GM23338 (cell line): ENCODE measurements around the gene ALKBH4.
"Not testable (repeated sequence)": the region's sequence is repeated elsewhere in the genome, so short reads cannot be mapped to it uniquely, and the experiment has no call there.

ENCODE experiments used
- EZH2 ChIP-seq: fragments of 200-600 bp; sonication (generic); IDR thresholded peaks from one replicate; pipeline ENCODE4 v1.8.0; 2017; ENCODE audit warnings: antibody characterized with exemption, mild to moderate bottlenecking, low read depth; ENCODE audit not compliant: unreplicated experiment
- POLR2AphosphoS5 ChIP-seq: IDR thresholded peaks from 2 replicates; pipeline ENCODE4 v1.6.1; 2016; ENCODE audit warnings: antibody characterized with exemption, low read depth
- STAT1 ChIP-seq: IDR thresholded peaks from one replicate; pipeline ENCODE4 v1.6.1; 2016; ENCODE audit warnings: antibody characterized with exemption; ENCODE audit not compliant: unreplicated experiment
- TF ChIP-seq, protein P1 (sequence below), 2 experiments: fragments of 200-600 bp in 1 of 2; sonication (generic) in 1 of 2; conservative IDR thresholded peaks; 2 replicates each; pipeline versions ENCODE4 v1.5.1 to v1.6.1; 2016 to 2017; ENCODE audit warnings: antibody characterized with exemption in 2 of 2, low read depth in 2 of 2, mild to moderate bottlenecking in 2 of 2, moderate library complexity in 1 of 2

DNA sequence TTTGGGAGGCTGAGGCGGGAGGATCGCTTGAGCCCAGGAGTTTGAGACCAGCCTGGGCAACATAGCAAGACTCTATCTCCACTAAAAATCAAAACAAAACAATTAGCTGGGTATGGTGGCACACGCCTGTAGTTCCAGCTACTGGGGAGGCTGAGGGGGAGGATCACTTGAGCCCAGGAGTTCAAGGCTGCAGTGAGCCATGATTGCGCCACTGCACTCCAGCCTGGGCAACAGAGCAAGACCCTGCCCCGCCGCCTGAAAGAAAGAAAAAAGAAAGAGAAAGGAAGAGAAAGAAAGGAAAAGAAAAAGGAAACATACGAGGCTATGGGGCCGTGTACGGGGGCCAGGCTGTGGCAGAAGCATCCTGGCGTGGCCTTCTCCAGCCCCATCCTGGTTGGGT is 9.7 kb downstream of the ALKBH4 start:
- not testable (repeated sequence) for TF ChIP-seq POLR2AphosphoS5, STAT1, EZH2
- TF ChIP-seq, protein P1, sequence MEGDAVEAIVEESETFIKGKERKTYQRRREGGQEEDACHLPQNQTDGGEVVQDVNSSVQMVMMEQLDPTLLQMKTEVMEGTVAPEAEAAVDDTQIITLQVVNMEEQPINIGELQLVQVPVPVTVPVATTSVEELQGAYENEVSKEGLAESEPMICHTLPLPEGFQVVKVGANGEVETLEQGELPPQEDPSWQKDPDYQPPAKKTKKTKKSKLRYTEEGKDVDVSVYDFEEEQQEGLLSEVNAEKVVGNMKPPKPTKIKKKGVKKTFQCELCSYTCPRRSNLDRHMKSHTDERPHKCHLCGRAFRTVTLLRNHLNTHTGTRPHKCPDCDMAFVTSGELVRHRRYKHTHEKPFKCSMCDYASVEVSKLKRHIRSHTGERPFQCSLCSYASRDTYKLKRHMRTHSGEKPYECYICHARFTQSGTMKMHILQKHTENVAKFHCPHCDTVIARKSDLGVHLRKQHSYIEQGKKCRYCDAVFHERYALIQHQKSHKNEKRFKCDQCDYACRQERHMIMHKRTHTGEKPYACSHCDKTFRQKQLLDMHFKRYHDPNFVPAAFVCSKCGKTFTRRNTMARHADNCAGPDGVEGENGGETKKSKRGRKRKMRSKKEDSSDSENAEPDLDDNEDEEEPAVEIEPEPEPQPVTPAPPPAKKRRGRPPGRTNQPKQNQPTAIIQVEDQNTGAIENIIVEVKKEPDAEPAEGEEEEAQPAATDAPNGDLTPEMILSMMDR (conservative IDR thresholded peaks at IDR 0.05; ENCODE audit: low read depth in 2 of 2) = not testable (repeated sequence)
